ENCODE results near the gene SPTAN1.

DNA sequence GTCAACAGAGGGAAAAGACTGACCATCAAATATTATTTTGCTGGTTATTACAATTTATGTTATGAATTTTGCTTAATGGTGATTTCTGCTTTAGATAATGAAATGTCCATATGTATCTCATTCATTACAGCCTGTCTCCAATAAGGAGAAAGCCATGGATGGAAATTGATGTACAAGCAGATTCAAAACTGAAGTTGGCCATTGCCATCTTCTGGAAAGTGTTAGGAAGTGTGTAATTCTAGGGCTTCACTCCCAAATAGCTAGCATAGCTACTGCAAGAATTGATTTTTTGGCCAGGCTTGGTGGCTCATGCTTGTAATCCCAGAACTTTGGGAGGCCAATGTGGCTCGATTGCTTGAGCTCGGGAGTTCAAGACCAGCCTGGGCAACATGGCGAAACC lies 58.5 kb downstream of the SPTAN1 start:
- no peak for TF ChIP-seq EZH2 (IDR thresholded peaks at IDR 0.05; ENCODE audit: borderline replicate concordance, low read length)
- TF ChIP-seq, protein P1, sequence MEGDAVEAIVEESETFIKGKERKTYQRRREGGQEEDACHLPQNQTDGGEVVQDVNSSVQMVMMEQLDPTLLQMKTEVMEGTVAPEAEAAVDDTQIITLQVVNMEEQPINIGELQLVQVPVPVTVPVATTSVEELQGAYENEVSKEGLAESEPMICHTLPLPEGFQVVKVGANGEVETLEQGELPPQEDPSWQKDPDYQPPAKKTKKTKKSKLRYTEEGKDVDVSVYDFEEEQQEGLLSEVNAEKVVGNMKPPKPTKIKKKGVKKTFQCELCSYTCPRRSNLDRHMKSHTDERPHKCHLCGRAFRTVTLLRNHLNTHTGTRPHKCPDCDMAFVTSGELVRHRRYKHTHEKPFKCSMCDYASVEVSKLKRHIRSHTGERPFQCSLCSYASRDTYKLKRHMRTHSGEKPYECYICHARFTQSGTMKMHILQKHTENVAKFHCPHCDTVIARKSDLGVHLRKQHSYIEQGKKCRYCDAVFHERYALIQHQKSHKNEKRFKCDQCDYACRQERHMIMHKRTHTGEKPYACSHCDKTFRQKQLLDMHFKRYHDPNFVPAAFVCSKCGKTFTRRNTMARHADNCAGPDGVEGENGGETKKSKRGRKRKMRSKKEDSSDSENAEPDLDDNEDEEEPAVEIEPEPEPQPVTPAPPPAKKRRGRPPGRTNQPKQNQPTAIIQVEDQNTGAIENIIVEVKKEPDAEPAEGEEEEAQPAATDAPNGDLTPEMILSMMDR (IDR thresholded peaks at IDR 0.05; ENCODE audit: low read length): no peak

All from OCI-LY1 (cell line).